Mucosa of descending colon (tissue), 3 donors: ENCODE results near the gene PLD5. TPM values are rescaled to one million over a fixed set of nuclear protein-coding genes. Genes with fewer than 3 reads are reported as not detected.

Source experiments
- ATAC-seq: fragments of 200-7000 bp; cut with Tn5 transposase; one replicate; pipeline ENCODE4 v1.9.1; 2020; ENCODE audit warnings: mild to moderate bottlenecking, moderate library complexity
- DNase-seq, 3 donors: peaks; one replicate each; pipeline ENCODE4 v3.0.0-alpha.2; 2020
- H3K36me3 ChIP-seq: fragments of 200-600 bp; one replicate; pipeline ENCODE4 v1.8.0; 2021; ENCODE audit warnings: low read depth, mild to moderate bottlenecking
- H3K4me1 ChIP-seq: fragments of 200-600 bp; one replicate; pipeline ENCODE4 v1.8.0; 2021; ENCODE audit warnings: low read depth, mild to moderate bottlenecking
- H3K4me3 ChIP-seq: fragments of 200-600 bp; one replicate; pipeline ENCODE4 v1.8.0; 2021; ENCODE audit warnings: mild to moderate bottlenecking
- H3K9me3 ChIP-seq: fragments of 200-600 bp; one replicate; pipeline ENCODE4 v1.8.0; 2021; ENCODE audit warnings: mild to moderate bottlenecking
- intact Hi-C, 2 donors: fragments of 100-400 bp; cut with DNase I in 1 of 2; cut with micrococcal nuclease in 1 of 2; formaldehyde crosslinking; loops; one replicate each; pipeline versions ENCODE4 v1.11.0 to v1.11.1; 2022; cut with DNase I, micrococcal nuclease
- total RNA-seq, 3 donors: library from RNA; stranded (reverse); fragmentation: NEBNext Ultra II Directional in 2 of 3; extraction: Animal tissue kit (Norgen Biotek cat#: 25700) in 2 of 3; gene quantifications; one replicate each; pipeline versions ENCODE4 v1.2.1 to v1.2.4, GENCODE V29; 2021 to 2023
- TF ChIP-seq, protein P1 (sequence below): fragments of 200-600 bp; IDR thresholded peaks from one replicate; pipeline ENCODE4 v1.8.0; 2022; ENCODE audit warnings: antibody characterized with exemption, mild to moderate bottlenecking
- donor health status: DM: no; HTN: no; CAD: no; lungs with moderate emphysema.
- donor health status: DM: no; HTN: no; CAD: no.
- donor health status: DM: no; HTN: yes; CAD: no.

The PLD5 gene
- total RNA-seq, 3 donors from 2014 or later, result 0.54 TPM; not detected in 2

DNA sequence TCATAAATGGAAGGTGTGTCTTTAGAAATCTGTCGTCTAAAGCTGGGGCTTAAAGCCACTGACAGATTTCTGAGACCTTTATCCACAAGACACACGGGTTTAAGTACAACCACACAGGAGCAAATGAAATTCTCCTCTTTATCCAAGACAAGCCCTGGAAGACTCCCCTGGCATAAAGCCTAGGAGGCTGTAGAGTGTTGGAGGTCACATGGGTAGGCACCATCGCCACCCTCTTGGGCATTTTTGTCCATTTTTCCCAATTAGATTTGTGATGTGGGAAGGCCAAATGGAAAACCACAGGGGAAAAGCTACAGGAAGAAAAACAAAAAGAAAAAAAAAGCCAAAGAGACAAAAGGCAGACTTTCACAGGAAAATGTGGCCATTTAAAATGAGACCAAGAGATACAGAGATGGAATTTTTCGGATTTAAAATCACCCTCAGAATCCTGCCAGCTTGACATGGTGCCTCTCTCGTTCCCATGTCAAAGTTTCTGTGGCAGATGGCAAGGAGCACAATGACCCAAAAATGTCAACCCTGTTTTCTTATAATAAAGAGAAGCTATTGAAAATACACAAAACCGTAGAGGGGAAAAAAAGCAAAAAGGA, 91.9 kb downstream of the PLD5 start:
- Histone ChIP-seq H3K4me1 (no peaks in the 10 kb centered on the region), H3K4me3 (no peak overlapping the region), H3K9me3 (no peaks in the 10 kb centered on the region), H3K36me3 (no peaks in the 10 kb centered on the region)
- DNase-seq (no peak), ATAC-seq (no peak)
- TF ChIP-seq, protein P1, sequence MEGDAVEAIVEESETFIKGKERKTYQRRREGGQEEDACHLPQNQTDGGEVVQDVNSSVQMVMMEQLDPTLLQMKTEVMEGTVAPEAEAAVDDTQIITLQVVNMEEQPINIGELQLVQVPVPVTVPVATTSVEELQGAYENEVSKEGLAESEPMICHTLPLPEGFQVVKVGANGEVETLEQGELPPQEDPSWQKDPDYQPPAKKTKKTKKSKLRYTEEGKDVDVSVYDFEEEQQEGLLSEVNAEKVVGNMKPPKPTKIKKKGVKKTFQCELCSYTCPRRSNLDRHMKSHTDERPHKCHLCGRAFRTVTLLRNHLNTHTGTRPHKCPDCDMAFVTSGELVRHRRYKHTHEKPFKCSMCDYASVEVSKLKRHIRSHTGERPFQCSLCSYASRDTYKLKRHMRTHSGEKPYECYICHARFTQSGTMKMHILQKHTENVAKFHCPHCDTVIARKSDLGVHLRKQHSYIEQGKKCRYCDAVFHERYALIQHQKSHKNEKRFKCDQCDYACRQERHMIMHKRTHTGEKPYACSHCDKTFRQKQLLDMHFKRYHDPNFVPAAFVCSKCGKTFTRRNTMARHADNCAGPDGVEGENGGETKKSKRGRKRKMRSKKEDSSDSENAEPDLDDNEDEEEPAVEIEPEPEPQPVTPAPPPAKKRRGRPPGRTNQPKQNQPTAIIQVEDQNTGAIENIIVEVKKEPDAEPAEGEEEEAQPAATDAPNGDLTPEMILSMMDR, result no peak
- intact Hi-C loops, result no loop called here

DNA sequence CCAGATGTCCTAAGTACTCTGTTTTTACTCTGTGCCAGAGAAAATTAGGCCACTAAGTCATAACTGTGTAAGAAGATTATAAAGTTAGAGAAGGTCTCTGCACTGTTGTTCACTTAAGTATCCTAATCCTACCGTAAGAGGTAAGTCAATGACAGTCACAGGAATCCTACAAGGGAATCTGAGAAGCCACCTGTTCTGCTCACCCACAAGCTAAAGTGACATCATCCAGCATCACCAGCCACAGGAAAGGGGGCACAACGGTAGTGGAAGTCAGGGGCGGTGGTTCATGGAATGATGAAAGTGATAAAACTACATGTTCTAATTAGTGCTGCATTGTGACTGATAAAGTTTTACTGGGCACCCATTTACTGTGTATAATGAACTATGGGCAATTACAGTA, 92.7 kb downstream of the PLD5 start:
- no peak for ATAC-seq
- H3K36me3 ChIP-seq, result no peaks in the 10 kb centered on the region
- intact Hi-C loops, result no loop called here

DNA sequence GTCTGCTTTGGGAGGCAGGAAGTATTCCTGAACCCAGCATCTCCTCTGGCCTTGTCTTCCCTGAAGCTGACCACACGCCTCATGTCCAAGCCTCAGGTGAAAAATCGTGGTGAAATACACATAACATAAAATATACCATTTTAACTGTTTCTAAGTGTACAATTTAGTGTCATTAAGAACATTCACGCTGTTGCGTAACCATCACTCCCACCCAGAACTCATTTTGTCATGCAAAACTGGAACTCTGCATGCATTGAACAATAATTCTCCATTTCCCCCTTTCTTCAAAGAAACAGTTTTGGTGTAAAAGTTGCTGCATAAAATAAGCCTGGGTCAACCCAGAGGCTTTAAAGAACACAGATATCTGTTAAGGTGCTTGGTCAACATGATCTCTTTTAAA, 93.5 kb downstream of the PLD5 start:
- no peak overlapping the region for H3K4me3 ChIP-seq
- no peaks in the 10 kb centered on the region for H3K36me3 ChIP-seq
- intact Hi-C loops, result no loop called here
- ATAC-seq (no peak), DNase-seq (no peak)
- no peaks in the 10 kb centered on the region for H3K4me1 ChIP-seq
- H3K9me3 ChIP-seq, result no peaks in the 10 kb centered on the region
- TF ChIP-seq, protein P1, result no peak

More for the DNA sequence above, 92.7 kb downstream of the PLD5 start:
- DNase-seq, result no peak
- no peaks in the 10 kb centered on the region for H3K4me1 ChIP-seq
- no peaks in the 10 kb centered on the region for H3K9me3 ChIP-seq
- TF ChIP-seq, protein P1, result no peak
- H3K4me3 ChIP-seq, result no peak overlapping the region

DNA sequence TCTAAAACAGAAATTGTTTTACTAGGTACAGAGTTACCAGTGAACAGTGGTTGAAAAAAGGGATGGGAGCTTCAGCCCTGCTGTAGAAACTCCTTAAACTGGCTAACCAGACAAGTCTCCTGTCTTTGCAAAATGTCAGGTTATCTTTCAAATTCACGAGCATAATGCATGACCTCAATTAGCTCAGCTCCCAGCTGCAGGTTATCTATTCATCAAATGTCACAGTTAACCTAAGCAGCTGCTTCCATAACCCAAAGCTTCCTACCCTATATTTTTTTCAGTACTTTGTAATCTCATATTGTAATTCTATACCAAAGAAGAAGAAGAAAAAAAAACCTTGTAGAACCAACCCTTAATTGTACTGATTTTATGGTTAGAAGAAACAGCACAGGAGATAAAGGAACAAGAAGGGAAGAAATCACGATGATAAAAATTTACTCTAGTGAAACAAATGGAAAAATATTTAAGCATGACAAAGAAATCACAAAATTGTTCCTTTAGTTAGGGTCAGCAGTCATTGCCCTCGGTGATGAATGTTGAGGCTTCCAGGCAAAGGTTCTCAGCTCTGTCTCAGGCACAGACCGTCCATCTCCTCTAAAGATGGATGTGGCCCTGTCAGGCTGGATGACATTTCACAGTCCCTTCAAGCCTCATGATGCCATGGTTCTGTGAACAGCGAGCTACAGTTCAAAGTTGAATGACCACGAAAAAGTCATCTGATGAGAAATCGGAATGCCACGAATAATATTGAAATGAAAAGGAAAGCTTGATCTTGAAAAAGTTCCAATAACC, 95.9 kb downstream of the PLD5 start:
- ATAC-seq, result no peak
- no peaks in the 10 kb centered on the region for H3K9me3 ChIP-seq
- no peak overlapping the region for H3K4me3 ChIP-seq
- no peaks in the 10 kb centered on the region for H3K36me3 ChIP-seq
- TF ChIP-seq, protein P1, result no peak
- DNase-seq, result no peak
- intact Hi-C loops, result no loop called here
- no peaks in the 10 kb centered on the region for H3K4me1 ChIP-seq

DNA sequence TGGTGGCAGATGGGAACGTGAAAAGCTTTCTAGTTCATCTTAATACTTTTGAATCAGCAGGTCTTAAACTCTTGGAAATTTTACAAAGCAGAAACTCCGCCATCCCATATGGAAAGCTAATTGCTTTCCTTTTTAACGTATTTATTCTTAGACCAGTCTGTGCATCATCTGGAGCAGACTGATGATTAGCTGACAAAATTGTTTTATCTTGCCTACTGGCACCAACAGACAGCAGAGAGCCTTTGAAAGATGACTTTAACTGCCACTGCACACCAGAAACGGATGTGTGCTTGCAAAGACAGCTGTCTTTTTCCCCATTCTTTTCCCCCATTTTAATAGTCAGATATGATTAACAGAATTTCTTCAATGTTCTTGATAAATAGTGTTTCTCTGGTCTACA, 97.0 kb downstream of the PLD5 start:
- TF ChIP-seq, protein P1, result no peak
- Histone ChIP-seq H3K9me3 (no peaks in the 10 kb centered on the region), H3K36me3 (no peaks in the 10 kb centered on the region), H3K4me3 (no peak overlapping the region), H3K4me1 (no peaks in the 10 kb centered on the region)
- DNase-seq (no peak), ATAC-seq (no peak)
- intact Hi-C loops, result no loop called here
